NOMO-1 (cell line): Measurements from ENCODE around the gene ABCA1.
"Not testable (repeated sequence)": the region's sequence is repeated elsewhere in the genome, so short reads cannot be mapped to it uniquely, and the experiment has no call there.

Experiments used
- DNase-seq, 2 experiments: peaks; one replicate each; lab custom pipeline; 2025; ENCODE audit not compliant: unreplicated experiment in 2 of 2; lab: John Stamatoyannopoulos, UW

The ABCA1 gene

DNA sequence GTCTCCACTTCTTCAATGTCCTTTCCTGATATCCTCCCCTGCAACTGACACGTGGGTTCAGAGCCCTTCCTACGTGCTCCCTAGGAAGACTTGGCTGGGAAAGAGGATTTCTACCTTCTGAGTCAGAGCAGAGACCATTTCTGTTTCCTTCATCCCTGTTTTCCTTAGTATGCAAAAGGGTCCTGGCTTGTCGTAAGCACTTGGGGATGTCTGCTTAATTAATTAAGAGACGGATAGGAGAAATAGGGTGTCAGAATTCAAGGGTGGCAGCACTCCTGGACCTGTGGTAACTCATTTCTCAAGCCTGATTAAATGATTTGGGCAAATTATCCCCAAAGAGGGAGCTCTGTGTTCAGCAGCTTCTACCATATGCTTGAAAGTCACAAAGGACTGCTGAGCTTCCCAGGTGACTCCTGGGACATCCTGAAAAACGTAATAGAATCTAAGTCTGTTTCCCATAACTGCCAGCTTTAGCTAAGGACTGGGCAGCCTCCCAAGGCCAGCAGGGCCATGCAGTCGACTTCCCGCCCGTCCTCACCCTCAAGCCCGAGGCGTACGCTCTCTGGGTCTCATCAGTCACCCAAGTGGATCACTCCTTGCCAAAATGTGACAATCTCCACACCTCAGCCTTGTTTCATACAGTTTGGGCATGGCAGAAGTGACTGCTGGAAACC, 20.5 kb downstream of the ABCA1 start:
- DNase-seq = no peak

DNA sequence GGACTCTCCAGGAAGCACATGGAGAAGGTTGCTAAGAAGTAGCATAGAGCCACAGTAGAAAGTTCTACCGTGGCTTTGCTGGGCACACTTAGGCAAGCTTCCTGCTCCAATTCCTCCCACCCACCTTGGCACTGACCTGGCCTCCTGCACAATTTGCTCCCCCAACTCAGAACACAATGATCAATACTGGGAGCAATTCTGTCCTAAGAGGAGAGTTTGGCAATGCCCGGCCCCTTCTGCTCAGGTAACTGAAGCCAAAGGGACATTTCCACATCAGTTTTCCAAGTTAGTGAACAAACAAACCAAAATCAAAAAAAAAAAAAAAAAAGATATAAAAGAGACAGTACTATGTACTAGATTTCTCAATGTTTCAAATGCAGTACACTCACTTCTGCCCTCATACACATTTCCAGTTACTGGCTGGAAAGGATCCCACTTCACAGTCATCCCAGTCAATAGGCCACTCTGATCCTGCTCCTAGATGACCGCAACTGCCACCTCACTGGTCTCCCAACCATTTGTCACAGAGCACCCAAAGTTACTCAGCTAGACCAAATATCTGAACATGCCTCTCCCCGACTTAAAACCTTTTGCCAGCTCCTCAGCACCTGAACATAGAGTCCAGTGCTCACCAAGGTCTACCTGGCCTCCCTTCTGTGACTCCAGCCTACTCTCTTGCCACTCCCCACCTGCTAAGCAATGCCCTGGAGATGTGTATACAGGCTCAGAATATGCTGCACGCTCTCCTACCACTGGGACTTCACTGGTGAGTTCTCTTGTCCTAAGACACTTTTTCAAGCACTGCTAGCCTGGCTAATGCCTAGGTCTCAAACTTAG, 21.3 kb downstream of the ABCA1 start:
- no peak for DNase-seq

DNA sequence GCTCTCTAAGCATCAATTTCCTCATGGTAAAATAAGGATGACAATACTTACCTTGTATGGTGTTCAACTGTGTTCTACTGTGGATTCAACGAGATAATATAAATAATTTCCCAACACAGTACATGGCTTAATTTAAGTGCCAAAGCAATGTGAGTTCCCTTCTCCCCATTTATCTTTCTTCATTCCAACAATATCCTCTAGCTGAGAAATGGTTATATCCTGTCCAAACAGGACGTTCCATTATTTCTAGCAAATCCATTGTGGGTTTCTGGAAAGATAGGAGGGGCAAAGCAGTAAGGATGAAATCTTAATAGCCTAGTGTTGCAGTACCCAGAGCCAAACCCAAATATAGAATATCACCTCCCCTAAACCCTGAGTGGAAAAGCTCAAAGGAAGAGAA, 22.0 kb downstream of the ABCA1 start:
- no peak for DNase-seq

DNA sequence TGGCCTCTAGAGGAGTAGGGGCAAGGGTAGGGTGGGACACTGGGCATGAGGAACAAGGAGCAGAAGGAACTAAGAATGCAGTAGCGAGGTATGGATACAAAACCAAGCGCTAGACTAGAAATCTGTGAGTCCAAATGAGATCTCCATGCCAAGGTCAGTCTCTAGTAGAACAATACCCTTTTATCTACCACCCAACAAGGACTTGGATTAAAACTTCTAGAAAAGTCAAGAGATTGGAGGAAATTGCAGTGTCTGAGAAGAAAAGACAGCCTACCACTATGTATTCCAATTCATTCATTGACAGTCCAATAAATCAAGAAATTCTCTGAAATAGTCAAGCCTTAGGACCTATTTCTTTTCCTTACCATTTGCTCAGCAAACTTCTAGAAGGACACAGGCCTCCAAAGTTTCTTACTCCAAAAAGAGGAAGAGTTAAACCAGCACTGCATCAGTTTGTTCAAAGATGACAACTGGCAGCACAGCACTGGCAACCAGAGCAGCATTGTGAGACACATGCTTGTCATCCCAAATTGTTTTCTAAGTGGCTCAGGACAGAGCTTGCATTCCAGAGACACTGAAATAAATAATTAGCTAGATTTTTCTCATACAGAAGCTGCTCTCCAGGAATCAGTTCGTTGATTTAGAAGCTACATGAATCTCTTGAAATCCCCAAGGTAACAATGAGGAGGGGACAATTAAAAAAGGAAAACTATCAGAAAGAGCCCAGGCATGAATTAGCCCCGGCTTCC, 22.6 kb downstream of the ABCA1 start:
- no peak for DNase-seq

DNA sequence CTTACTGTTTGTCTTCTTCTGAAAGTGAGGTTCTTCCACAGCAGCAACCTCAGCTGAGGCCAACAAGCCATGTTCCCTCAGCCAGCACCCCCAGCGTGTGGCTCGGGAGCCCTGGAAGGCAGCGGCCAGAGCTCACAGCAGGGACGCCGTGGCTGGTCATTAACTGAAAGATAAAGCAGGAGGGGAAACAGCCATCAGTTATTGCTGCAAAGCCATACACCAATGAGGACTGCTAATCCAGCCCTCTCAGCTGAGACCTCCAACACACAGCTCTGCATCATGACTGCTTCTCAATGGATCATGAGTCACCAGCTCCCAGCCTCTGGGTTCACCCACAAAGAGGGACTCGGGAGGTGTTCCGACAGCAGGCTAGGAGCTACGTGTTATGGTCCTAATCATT, 24.3 kb downstream of the ABCA1 start:
- no peak for DNase-seq

DNA sequence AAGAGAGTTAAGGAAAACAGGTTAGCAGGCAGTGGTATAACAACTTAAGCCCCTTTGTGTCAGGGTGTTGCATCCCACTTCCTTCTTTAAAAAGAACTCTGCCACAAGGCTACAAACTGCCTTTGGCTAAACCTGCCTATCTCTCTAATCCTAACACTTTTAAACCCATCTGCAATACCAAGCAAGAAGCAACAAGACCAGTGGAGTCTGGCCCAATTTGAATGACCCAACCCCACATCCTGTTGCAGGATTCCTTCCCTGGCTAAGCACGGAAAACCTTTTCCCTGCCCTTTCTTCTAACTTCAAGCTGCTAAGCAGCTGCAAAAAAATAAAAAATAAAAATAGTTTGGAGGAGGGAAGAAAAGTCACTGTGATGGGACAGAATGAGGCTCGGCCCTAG, 27.1 kb downstream of the ABCA1 start:
- no peak for DNase-seq

DNA sequence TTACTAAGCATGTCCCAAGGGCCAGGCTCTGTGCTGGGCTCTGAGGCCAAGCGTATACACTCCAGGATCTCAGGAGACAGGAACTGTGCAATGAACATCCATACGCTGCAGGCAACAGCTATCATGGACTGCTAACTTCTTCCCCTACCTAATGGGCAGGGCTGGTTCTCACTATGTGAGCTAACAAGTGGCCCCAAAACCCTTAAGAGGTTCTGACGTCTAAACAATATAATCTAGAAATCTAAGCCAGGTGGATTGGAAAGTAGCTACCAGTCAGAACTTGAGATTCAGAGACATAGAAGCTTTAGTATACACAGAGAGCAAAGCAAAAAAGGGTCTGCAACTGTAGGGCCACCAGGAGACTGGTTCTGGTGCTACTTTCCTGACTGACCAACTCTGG, 27.6 kb downstream of the ABCA1 start:
- no peak for DNase-seq

DNA sequence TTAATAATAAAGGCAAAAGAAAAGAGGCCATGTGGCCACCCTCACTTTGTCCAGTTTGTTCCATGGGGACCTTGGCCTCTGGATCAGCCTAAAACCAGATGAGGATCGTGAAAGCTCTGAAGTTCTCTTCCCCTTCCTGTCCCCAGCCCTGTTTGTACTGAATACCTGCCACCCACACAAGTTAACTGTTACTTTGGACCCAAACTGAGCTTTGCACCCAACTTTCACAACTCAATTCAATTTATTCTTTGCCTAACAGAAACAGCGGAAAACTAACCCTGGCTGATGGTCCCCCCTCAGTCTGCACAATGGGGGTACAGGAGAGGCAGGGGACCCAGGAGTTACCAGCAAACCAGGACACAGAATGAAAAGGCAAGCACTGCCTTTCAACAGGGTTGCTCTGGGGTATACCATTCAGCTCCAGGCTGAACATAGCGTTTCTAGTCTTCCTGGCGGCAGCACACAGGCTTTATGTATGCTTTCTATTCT, 28.2 kb downstream of the ABCA1 start:
- DNase-seq = no peak

DNA sequence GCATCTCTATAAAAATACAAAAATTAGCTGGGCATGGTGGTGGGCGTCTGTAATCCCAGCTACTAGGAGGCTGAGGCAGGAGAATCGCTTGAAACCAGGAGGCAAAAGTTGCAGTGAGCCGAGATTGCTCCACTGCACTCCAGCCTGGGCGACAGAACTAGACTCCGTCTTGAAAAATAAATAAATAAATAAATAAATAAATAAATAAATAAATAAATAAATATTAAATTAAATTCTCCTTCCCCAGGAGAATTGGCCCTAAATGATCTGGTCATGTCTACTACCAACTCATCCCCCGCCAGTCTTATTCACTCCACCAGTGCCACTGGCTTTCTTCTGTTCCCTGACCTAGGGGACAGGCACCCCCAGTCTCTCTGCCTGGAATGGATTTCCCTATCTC, 29.6 kb downstream of the ABCA1 start:
- DNase-seq = not testable (repeated sequence)

DNA sequence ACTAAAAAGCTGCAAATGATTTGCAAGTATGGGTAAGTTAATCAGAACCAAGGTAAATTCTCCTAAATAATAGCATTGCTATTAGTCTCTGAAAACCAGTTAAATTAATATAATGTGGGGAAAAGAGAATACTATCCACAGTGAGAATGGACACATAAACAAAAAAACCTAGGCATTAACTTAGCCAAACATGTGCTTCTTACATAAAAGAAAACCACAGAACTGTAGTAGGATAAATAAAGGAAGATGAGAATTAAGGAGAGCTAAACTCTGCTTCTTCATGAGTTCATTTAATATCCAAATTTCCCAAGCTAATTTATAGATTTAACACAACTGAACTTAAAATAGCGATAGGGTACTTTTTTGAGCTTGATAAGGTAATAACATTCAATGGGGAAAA, 31.8 kb downstream of the ABCA1 start:
- DNase-seq = no peak

DNA sequence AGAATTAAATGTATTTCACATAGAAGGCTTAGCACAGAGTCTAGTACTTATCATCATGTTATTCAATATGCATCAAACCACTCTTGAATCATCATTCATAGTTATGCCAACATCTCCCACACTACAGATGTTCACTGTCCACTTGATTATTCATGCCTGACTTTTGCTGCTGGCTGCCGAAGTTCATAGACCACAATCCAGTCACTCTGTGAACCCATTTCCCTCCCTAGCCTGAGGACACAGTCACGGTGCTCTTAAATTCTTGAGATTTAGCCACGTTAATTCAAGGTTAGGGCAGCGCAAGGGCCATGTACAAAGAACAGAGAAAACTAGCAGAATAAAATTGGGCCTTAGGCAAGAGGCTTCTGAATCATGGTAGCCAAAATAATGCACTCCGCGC, 32.4 kb downstream of the ABCA1 start:
- DNase-seq = no peak

DNA sequence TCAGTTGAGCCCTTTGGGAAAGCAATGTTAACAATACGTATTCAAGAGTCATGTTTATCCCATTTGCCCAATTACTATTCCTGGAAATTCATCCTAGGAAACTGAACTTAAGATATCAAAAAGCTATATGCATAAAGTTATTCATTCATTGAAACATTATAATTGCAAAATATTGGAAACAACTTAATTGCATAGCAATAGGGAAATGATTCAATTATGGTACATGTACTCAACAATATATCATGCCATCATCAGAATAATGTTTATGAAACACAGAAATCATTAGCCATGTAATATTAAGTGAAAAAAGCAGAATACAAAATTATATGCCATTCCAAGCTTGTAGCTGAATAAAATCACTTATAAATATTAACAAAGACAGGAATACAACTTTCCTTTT, 35.3 kb downstream of the ABCA1 start:
- no peak for DNase-seq

DNA sequence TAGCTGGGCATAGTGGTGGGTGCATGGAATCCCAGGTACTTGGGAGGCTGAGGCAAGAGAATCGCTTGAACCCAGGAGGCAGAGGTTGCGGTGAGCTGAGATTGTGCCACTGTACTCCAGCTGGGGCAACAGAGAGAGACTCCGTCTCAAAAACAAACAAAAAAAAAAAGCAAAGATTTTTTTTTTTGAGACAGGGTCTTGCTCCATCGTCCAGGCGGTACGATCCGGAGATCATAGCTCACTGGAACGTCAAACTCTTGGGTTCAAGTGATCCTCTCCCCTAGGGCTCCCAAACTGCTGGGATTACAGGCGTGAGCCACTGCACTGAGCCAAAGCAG, 37.6 kb downstream of the ABCA1 start:
- no peak for DNase-seq

DNA sequence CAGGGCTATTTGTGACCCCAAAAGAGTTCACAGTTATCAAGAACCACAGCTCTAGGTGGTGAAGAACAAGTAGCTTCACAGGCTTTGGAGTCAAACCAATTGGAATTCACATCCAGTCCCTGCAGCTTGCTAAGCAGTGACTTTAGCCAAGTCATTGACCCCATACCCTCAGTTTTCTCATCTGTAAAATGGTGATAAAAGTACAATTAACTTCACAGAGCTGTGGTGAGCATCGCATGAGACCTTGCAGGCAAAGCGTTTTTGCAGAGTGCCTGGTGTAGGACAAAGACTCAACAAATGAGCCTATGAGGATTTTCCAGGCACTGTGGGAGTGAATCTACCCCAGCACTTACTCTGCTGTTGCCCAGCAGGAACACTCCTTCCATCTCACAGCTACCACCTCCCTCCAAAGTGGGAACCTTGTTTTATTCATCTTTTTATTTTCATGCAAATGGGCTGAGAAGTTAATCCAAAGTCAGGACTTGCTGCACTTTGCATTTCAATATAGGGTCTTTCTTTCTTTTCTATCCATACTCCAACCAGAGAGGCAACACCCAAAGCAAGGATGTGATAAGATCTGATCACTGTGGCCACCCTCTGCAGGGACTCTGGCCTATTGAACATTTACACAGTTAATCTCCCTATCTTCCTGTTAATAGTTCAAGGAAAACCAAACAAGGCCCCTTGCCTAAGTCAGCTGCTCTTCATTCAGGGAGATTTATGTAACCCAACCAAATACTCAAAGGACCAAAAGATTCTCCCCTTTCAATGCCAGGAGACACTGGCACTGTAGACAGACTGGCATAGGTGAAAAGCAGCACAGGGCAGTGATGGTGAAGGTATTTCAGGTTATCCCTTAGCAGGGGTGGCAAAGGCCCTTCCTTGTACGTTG, 41.9 kb downstream of the ABCA1 start:
- DNase-seq = no peak

DNA sequence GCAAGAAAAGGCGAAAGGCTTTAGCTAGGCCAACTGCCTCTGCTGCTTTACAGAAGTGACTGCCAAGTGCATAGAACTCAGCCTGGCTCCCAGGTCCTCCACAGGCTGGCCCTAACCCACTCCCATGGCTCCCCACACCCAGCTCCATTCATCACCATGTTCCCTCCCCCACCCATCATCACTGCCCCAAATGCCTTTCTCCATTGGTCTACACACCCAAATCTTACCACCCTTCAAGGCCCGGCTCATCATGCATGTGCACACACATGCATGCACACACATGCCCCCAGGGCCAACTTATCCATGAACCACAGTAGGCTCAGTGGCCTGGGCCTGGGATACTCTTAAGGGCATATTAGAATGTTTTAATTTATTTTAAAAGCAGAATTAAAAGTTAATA, 44.8 kb downstream of the ABCA1 start:
- DNase-seq = no peak

DNA sequence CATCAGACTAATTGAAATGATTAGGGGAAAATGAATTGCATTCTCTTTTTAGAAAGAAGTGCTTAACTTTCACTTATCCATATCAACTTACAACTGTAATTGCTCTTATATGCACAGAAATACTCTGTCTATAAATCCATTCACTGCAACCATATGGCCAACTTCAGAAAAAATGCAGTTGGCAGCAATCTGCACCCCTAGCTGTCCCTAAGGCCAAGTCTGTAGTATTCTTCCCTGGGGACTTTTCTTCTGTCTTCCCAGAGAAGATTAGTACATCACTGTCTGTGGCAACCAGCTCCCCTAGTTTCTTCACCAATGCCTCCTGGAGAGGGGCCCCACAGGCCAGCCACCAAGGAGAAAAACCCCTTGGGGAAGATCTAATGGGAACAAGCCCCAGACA, 45.4 kb downstream of the ABCA1 start:
- DNase-seq = no peak

DNA sequence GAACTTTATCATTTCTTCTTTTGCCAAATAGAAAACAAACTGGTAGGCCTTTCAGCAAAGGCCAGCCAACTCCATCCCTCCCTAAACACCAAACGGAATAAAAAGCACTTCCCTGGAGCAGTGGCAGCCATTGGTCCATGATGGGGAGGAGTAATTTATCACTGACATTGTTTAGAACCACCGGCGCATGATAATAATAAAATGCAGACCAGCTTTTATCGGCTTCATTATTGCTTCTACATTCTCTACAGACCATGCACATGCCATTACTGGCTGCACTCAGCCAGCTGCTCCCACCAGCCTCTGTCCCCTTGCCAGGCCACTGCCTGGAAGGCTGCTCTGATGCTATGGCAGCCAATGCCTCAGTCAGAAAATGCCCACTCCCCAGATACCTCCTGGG, 45.9 kb downstream of the ABCA1 start:
- DNase-seq = no peak

DNA sequence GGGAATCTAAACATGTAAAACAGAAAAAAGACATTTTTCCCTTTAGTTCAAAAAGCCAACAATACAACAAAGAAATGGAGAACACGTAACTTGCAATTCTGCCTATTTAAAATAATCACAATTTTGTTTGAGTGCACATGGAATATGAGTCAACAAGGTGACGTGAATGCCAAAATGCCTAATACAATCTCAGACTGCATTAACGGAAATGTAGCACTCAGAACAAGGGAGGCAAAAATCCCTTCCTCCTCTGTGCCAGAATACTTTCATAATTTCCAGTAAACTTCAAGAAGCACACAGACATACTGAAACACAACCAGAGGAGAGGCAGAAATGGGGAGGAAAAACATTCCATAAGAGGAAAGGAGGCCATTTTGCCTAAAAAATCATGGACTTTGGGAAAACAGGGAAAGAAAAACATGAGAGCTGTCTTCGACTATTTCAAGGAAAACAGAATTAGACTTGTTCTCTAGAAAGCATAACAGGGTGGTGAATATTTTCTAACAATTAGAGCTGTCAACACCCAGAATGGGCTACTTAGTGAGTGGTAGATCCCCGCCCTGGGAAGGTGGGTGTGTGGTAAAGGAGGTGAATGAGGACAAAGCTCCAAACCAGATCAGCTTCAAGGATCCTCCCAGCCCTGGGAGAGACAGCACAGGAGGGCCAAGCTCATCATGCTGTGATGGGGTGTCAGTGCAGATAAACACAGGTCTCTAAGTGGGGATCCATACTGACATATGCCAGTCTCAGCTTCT, 48.2 kb downstream of the ABCA1 start:
- DNase-seq = no peak

DNA sequence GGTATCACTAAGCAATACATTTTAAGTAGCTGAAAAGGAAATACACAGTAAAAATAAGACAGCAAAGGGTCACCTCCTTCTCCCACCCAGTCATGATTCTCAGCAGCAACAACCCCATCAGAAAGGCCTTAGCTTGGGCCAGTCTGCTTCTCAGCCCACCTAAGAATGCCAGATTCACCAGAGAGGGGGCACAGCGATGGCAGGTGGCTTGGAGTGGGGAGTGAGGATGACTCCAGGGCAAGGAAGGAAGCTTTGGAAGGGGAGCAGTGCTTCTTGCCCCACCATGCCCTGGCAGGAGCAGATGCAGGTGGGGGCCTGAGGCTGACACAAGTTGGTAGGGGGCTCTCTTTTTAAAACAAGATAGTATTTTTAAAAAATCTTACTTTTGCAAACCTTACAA, 51.4 kb downstream of the ABCA1 start:
- DNase-seq = no peak

DNA sequence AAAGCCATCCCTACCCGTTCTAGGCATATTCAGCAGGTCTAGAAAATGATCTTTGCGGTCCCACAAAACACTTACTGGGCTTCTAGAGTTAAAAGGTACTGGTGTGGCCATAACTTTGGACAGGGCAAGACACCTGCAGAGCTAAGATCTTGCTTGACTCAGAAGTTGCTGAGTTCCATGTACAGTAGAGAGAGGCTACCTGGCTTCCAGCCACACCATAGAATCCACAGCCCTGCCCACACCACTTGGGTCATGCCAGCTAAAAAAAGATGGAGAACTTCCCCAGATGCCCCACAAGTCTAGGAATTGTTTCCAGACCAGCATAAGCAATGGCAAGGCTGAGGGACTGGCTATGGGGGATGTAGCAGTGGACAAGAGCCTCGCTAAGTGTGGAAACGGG, 52.1 kb downstream of the ABCA1 start:
- no peak for DNase-seq
